GM12878 (cell line): ENCODE data around the gene FAM120B.

ENCODE experiments used
- POLR2A ChIP-seq: IDR thresholded peaks from 2 replicates; pipeline ENCODE4 v1.6.1; 2011; ENCODE audit warnings: low read depth, mild to moderate bottlenecking, low read length
- ZBED1 ChIP-seq: IDR thresholded peaks from 2 replicates; pipeline ENCODE4 v1.6.1; 2016; ENCODE audit warnings: borderline replicate concordance
- TF ChIP-seq, protein P1 (sequence below): IDR thresholded peaks from 2 replicates; pipeline ENCODE4 v1.6.1; 2012; ENCODE audit warnings: low read depth, low read length, improper control_type of control experiment
- TF ChIP-seq, protein P2 (sequence below), 3 experiments: IDR thresholded peaks in 2 of 3; conservative IDR thresholded peaks in 1 of 3; 2 replicates each; pipeline ENCODE4 v1.5.1; 2011; ENCODE audit warnings: low read depth in 3 of 3, low read length in 3 of 3, mild to moderate bottlenecking in 3 of 3, control low read depth in 2 of 3, moderate library complexity in 2 of 3, inconsistent platforms in 1 of 3, mixed read lengths in 1 of 3; ENCODE audit not compliant: control insufficient read depth in 2 of 3, insufficient read depth in 1 of 3; ENCODE audit errors: extremely low read depth in 1 of 3

DNA sequence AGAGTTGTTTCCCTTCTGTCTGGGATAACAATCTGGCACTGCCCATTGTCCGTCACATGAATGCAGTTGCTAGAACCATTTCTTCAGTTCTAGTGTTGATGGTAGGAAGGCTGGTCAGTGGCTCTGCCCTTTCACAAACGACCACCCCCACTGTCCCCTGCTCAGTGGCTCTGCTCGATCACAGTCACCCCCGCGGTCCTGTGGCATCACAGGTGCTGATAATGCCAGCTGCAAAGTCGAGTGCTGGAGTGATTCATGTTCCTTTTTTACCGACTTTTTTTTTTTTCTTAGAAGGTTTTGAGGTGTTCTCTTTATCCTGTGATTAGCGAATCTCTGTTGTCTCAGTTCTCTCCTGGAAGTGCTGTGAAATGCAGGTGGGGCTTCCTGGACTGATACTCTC is 22.8 kb downstream of the FAM120B start:
- TF ChIP-seq, protein P1, sequence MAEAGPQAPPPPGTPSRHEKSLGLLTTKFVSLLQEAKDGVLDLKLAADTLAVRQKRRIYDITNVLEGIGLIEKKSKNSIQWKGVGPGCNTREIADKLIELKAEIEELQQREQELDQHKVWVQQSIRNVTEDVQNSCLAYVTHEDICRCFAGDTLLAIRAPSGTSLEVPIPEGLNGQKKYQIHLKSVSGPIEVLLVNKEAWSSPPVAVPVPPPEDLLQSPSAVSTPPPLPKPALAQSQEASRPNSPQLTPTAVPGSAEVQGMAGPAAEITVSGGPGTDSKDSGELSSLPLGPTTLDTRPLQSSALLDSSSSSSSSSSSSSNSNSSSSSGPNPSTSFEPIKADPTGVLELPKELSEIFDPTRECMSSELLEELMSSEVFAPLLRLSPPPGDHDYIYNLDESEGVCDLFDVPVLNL = no peak
- TF ChIP-seq, protein P2, sequence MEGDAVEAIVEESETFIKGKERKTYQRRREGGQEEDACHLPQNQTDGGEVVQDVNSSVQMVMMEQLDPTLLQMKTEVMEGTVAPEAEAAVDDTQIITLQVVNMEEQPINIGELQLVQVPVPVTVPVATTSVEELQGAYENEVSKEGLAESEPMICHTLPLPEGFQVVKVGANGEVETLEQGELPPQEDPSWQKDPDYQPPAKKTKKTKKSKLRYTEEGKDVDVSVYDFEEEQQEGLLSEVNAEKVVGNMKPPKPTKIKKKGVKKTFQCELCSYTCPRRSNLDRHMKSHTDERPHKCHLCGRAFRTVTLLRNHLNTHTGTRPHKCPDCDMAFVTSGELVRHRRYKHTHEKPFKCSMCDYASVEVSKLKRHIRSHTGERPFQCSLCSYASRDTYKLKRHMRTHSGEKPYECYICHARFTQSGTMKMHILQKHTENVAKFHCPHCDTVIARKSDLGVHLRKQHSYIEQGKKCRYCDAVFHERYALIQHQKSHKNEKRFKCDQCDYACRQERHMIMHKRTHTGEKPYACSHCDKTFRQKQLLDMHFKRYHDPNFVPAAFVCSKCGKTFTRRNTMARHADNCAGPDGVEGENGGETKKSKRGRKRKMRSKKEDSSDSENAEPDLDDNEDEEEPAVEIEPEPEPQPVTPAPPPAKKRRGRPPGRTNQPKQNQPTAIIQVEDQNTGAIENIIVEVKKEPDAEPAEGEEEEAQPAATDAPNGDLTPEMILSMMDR (IDR thresholded peaks at IDR 0.05 in 2 of 3, conservative IDR thresholded peaks at IDR 0.05 in 1 of 3; ENCODE audit: control insufficient read depth in 2 of 3, extremely low read depth in 1 of 3, insufficient read depth in 1 of 3, low read depth in 3 of 3, low read length in 3 of 3) = no peak
- no peak for TF ChIP-seq ZBED1
- TF ChIP-seq POLR2A = no peak
